Hepatocyte (in vitro differentiated cells): ENCODE measurements around the gene FAM169A. TPM values are rescaled to one million over a fixed set of nuclear protein-coding genes. Genes with fewer than 3 reads are reported as not detected.

Source experiments
- DNase-seq: peaks from one replicate; pipeline ENCODE4 v3.0.0-alpha.2; 2016; ENCODE audit warnings: low spot score
- H2AFZ ChIP-seq: fragments of 200-600 bp; sonication (generic); 2 replicates; pipeline ENCODE4 v1.6.0; 2016; ENCODE audit warnings: antibody characterized with exemption, mild to moderate bottlenecking
- H3K27ac ChIP-seq: fragments of 200-600 bp; sonication (generic); 2 replicates; pipeline ENCODE4 v1.5.1; 2016; ENCODE audit warnings: mild to moderate bottlenecking
- H3K27me3 ChIP-seq: fragments of 200-600 bp; sonication (generic); 2 replicates; pipeline ENCODE4 v1.6.1; 2016
- H3K36me3 ChIP-seq: fragments of 200-600 bp; sonication (generic); replicated peaks from 2 replicates; pipeline ENCODE4 v1.5.1; 2016; ENCODE audit warnings: low read depth; ENCODE audit not compliant: insufficient read depth
- H3K4me1 ChIP-seq: fragments of 200-600 bp; sonication (generic); 2 replicates; pipeline ENCODE4 v1.5.1; 2016; ENCODE audit warnings: mild to moderate bottlenecking, moderate library complexity; ENCODE audit not compliant: insufficient read depth
- H3K4me2 ChIP-seq: fragments of 200-600 bp; sonication (generic); 2 replicates; pipeline ENCODE4 v1.6.0; 2016
- H3K4me3 ChIP-seq: fragments of 200-600 bp; sonication (generic); 2 replicates; pipeline ENCODE4 v1.5.1; 2016; ENCODE audit warnings: mild to moderate bottlenecking
- H3K79me2 ChIP-seq: fragments of 200-600 bp; sonication (generic); 2 replicates; pipeline ENCODE4 v1.6.0; 2017; ENCODE audit warnings: mild to moderate bottlenecking
- H3K9me2 ChIP-seq: fragments of 200-600 bp; sonication (generic); replicated peaks from 2 replicates; pipeline ENCODE4 v1.6.0; 2017; ENCODE audit warnings: mild to moderate bottlenecking; ENCODE audit not compliant: insufficient read depth
- H3K9me3 ChIP-seq: fragments of 200-600 bp; sonication (generic); 2 replicates; pipeline ENCODE4 v1.5.1; 2016; ENCODE audit warnings: low read depth, mild to moderate bottlenecking
- H4K20me1 ChIP-seq: fragments of 200-600 bp; sonication (generic); 2 replicates; pipeline ENCODE4 v1.6.0; 2016; ENCODE audit warnings: mild to moderate bottlenecking; ENCODE audit not compliant: insufficient read depth, poor library complexity, severe bottlenecking
- EZH2 ChIP-seq: fragments of 200-600 bp; sonication (generic); IDR thresholded peaks from 2 replicates; pipeline ENCODE4 v1.6.1; 2016; ENCODE audit warnings: antibody characterized with exemption, mild to moderate bottlenecking, borderline replicate concordance
- EZH2phosphoT487 ChIP-seq: fragments of 200-600 bp; sonication (generic); IDR thresholded peaks from one replicate; pipeline ENCODE4 v1.6.1; 2018; ENCODE audit warnings: antibody characterized with exemption, mild to moderate bottlenecking, low read depth, moderate library complexity; ENCODE audit not compliant: unreplicated experiment, severe bottlenecking
- WGBS: methylation state at CpG from one replicate; pipeline ENCODE4 v1.1.6; 2016; ENCODE audit warnings: low lambda C conversion rate; ENCODE audit errors: missing lambda C conversion rate; 5-methylcytosine and 5-hydroxymethylcytosine counted together
- polyA plus RNA-seq: library from polyadenylated mRNA; unstranded; fragments of >200 nt; fragmentation: Nextera tagmentation; extraction: Ambion mirVana; gene quantifications from 2 replicates; pipeline ENCODE4 v1.2.1, GENCODE V29; 2016
- small RNA-seq: library from RNA; depleted of rRNA; stranded (forward); fragments of <200 nt; gene quantifications from one replicate; pipeline ENCODE3, GENCODE V24; 2014
- total RNA-seq: library from RNA; depleted of rRNA; stranded (reverse); fragments of >200 nt; gene quantifications from 2 replicates; pipeline ENCODE4 v1.2.3, GENCODE V29; 2014
- TF ChIP-seq, protein P1 (sequence below): fragments of 200-600 bp; sonication (generic); IDR thresholded peaks from 2 replicates; pipeline ENCODE4 v1.5.1; 2016; ENCODE audit warnings: antibody characterized with exemption, mild to moderate bottlenecking; ENCODE audit not compliant: poor library complexity

Gene FAM169A
- total and polyA plus RNA-seq, 2 experiments from 2014 or later: 3.1 to 16.2 TPM

DNA sequence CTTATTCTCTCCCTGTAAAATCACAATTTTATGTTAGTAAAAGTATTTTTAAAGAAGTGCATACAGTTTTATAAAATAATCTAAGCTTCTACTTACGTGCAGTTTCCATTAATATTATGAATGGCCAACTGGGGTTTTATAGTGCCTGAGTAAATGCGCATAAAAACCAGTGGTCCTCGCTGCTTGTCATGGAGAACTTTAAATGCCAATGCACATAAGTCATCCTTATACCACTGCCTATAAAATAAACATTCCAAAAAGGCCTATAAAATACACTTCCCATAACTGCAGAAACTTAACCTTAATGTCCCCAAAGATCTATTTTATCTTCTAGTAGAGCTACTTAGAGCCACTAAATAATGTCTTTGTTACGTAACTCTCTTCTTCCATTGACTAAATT lies 127.8 kb downstream of the FAM169A start:
- H3K36me3 ChIP-seq: no peaks in the 10 kb centered on the region

GRCh38 chr5:74736759-74737158 lies 129.4 kb downstream of the FAM169A start:
- Histone ChIP-seq H3K9me2 (no peaks in the 10 kb centered on the region), H3K4me2 (no peak overlapping the region), H3K4me3 (no peak overlapping the region), H4K20me1 (no peaks in the 10 kb centered on the region), H2AFZ (no peak overlapping the region), H3K9me3 (no peaks in the 10 kb centered on the region), H3K27me3 (no peaks in the 10 kb centered on the region), H3K27ac (no peak overlapping the region), H3K4me1 (no peaks in the 10 kb centered on the region), H3K36me3 (no peaks in the 10 kb centered on the region), H3K79me2 (no peaks in the 10 kb centered on the region)
- 79% methylated on average over 6 of the region's 6 CpGs for WGBS
- TF ChIP-seq EZH2 (no peak), EZH2phosphoT487 (no peak)
- TF ChIP-seq, protein P1, sequence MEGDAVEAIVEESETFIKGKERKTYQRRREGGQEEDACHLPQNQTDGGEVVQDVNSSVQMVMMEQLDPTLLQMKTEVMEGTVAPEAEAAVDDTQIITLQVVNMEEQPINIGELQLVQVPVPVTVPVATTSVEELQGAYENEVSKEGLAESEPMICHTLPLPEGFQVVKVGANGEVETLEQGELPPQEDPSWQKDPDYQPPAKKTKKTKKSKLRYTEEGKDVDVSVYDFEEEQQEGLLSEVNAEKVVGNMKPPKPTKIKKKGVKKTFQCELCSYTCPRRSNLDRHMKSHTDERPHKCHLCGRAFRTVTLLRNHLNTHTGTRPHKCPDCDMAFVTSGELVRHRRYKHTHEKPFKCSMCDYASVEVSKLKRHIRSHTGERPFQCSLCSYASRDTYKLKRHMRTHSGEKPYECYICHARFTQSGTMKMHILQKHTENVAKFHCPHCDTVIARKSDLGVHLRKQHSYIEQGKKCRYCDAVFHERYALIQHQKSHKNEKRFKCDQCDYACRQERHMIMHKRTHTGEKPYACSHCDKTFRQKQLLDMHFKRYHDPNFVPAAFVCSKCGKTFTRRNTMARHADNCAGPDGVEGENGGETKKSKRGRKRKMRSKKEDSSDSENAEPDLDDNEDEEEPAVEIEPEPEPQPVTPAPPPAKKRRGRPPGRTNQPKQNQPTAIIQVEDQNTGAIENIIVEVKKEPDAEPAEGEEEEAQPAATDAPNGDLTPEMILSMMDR: no peak
- no peak for DNase-seq

More for the DNA sequence above, 127.8 kb downstream of the FAM169A start:
- 88% methylated on average over 4 of the region's 4 CpGs for WGBS
- Histone ChIP-seq H3K4me1 (no peaks in the 10 kb centered on the region), H3K27me3 (no peaks in the 10 kb centered on the region), H3K4me2 (no peak overlapping the region), H3K9me3 (no peaks in the 10 kb centered on the region), H3K9me2 (no peaks in the 10 kb centered on the region), H2AFZ (no peak overlapping the region), H3K79me2 (no peaks in the 10 kb centered on the region), H3K27ac (no peak overlapping the region), H3K4me3 (no peak overlapping the region), H4K20me1 (no peaks in the 10 kb centered on the region)
- no peak for DNase-seq
- TF ChIP-seq, protein P1: no peak
- TF ChIP-seq EZH2phosphoT487 (no peak), EZH2 (no peak)

Small RNA genes lying within 50 kb of the gene (small RNA-seq; reads per million reads assigned to genes)
- not detected for gene RF00561

Other genes starting within 250 kb of the FAM169A start
- 150 and 151 TPM in 2 replicates for gene ENC1, start 225.7 kb downstream of the FAM169A start, total RNA-seq
- 35.9 and 58.8 TPM in 2 replicates for gene ENC1, start 225.7 kb downstream of the FAM169A start, polyA plus RNA-seq
- gene HEXB, start 181.2 kb downstream of the FAM169A start, total RNA-seq: 216 and 224 TPM in 2 replicates
- gene HEXB, start 181.2 kb downstream of the FAM169A start, polyA plus RNA-seq: 191 and 226 TPM in 2 replicates
- gene GFM2, start 99.3 kb downstream of the FAM169A start, total RNA-seq: 44.8 and 46.2 TPM in 2 replicates
- 15.8 and 24.2 TPM in 2 replicates for gene GFM2, start 99.3 kb downstream of the FAM169A start, polyA plus RNA-seq
- gene NSA2, start 99.1 kb downstream of the FAM169A start, total RNA-seq: 88.6 and 107 TPM in 2 replicates
- 44.2 and 50.7 TPM in 2 replicates for gene NSA2, start 99.1 kb downstream of the FAM169A start, polyA plus RNA-seq
- 7.9 and 8.3 TPM in 2 replicates for gene GCNT4, start 186.2 kb upstream of the FAM169A start, total RNA-seq
- gene GCNT4, start 186.2 kb upstream of the FAM169A start, polyA plus RNA-seq: 1.5 TPM in 2 replicates